Mesothelial cell of epicardium (in vitro differentiated cells): Measurements from ENCODE around the gene GSTA5. TPM values are rescaled to one million over a fixed set of nuclear protein-coding genes. Genes with fewer than 3 reads are reported as not detected.
A peak's percentile ranks its signal among the peaks of the same experiment; 100 is the strongest.
"Not testable (repeated sequence)": the region's sequence is repeated elsewhere in the genome, so short reads cannot be mapped to it uniquely, and the experiment has no call there.

Experiments used
- DNase-seq, 2 experiments: peaks; one replicate each; pipeline ENCODE4 v3.0.0; 2021; ENCODE audit warnings: low spot score in 2 of 2; ENCODE audit not compliant: unreplicated experiment in 2 of 2
- H3K27ac Mint-ChIP-seq: 2 replicates; pipeline ENCODE4 v1.8.0; 2021; ENCODE audit warnings: mixed read lengths
- H3K27me3 Mint-ChIP-seq: 2 replicates; pipeline ENCODE4 v1.8.0; 2021; ENCODE audit warnings: low read depth, mixed read lengths
- H3K36me3 Mint-ChIP-seq: 2 replicates; pipeline ENCODE4 v1.8.0; 2021; ENCODE audit warnings: mixed read lengths
- H3K4me1 Mint-ChIP-seq: 2 replicates; pipeline ENCODE4 v1.8.0; 2021; ENCODE audit warnings: mixed read lengths
- H3K4me3 Mint-ChIP-seq: 2 replicates; pipeline ENCODE4 v1.8.0; 2021; ENCODE audit warnings: mild to moderate bottlenecking, moderate library complexity, mixed read lengths
- H3K9me3 Mint-ChIP-seq: 2 replicates; pipeline ENCODE4 v1.8.0; 2021; ENCODE audit warnings: mixed read lengths
- total RNA-seq: library from RNA; stranded (reverse); gene quantifications from 3 replicates; pipeline ENCODE4 v1.2.1, GENCODE V29; 2021
- TF ChIP-seq, protein P1 (sequence below): fragments of 200-600 bp; sonication (generic); IDR thresholded peaks from one replicate; pipeline ENCODE4 v1.5.0; 2021; ENCODE audit warnings: antibody characterized with exemption; ENCODE audit not compliant: unreplicated experiment

Gene GSTA5
- total RNA-seq, 1 donor from 2014 or later = not detected

DNA sequence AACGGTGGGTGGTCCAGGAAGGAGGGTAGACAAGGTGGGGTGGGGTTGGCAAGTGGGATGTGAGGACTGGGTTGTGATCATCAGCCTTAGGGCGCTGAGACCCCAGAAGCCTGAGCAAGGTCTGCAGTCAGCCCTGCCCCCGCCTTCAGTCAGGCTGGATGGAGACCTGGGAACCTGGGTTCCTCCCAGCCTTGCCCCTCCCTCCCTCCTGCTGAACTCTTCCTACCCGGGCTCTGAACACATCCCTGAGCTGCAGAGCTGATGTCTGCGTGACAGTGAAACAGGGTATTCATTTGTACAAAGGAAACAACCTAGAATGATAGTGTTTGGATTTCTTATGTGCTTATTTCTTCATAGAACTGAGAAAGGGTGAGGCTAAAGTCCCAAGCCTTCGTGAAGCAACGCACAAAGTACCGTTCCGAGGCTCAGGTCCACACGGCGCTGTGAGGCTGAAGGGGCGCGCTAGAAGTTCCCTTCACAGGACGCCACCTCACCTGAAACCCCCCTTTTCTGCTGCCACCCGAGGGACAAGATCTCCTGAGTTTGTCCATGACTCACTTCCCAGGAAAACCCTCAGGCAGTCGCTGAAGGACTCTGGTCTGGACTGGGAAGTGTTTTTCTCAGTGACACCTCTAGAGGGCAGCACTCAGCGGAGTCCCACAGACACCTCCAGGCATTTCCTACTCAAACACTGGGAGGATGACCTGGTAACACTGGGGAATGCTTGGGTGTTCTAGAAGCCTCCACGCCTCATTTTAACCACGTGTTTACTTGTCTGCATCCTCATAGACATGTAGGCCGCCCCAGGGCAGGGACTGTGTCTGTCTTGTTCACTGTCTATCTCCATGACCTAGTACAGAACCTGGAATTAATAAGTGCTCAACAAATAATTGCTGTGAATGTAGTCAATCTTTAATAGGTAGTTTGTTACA lies 1.2 kb downstream of the GSTA5 start:
- Mint-ChIP-seq H3K27ac (no peak overlapping the region), H3K36me3 (no peaks in the 10 kb centered on the region), H3K4me3 (no peak overlapping the region), H3K27me3 (peaks cover 23% of the 10 kb centered on the region), H3K4me1 (no peaks in the 10 kb centered on the region), H3K9me3 (no peaks in the 10 kb centered on the region)
- TF ChIP-seq, protein P1, sequence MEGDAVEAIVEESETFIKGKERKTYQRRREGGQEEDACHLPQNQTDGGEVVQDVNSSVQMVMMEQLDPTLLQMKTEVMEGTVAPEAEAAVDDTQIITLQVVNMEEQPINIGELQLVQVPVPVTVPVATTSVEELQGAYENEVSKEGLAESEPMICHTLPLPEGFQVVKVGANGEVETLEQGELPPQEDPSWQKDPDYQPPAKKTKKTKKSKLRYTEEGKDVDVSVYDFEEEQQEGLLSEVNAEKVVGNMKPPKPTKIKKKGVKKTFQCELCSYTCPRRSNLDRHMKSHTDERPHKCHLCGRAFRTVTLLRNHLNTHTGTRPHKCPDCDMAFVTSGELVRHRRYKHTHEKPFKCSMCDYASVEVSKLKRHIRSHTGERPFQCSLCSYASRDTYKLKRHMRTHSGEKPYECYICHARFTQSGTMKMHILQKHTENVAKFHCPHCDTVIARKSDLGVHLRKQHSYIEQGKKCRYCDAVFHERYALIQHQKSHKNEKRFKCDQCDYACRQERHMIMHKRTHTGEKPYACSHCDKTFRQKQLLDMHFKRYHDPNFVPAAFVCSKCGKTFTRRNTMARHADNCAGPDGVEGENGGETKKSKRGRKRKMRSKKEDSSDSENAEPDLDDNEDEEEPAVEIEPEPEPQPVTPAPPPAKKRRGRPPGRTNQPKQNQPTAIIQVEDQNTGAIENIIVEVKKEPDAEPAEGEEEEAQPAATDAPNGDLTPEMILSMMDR = peak; percentile 59
- peak in 1 of 2 experiments; percentile 53 for DNase-seq

DNA sequence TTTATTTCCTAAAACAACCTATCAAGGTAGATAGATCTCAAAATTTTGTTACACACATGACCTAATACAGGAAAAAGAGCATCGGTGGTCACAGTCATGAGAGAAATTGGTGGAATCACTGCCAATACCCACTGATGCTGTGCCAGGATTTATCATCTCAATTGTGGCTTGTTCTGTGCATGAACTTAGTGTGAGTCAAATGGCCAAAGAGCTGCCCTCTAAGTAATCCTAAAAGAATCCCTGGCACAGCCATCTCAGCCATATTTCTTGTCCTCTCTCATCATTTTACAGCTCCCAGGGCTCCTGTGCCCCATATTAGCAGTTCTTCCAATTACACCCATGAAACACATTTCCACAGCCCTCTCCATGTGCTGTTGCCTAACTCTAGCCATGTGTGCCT lies 6.1 kb downstream of the GSTA5 start:
- H3K36me3 Mint-ChIP-seq = no peaks in the 10 kb centered on the region
- no peaks in the 10 kb centered on the region for H3K4me1 Mint-ChIP-seq
- H3K27ac Mint-ChIP-seq = no peak overlapping the region
- no peak for DNase-seq
- H3K27me3 Mint-ChIP-seq = peaks cover 39% of the 10 kb centered on the region
- TF ChIP-seq, protein P1 = no peak
- H3K4me3 Mint-ChIP-seq = no peak overlapping the region
- peaks cover 10% of the 10 kb centered on the region for H3K9me3 Mint-ChIP-seq

DNA sequence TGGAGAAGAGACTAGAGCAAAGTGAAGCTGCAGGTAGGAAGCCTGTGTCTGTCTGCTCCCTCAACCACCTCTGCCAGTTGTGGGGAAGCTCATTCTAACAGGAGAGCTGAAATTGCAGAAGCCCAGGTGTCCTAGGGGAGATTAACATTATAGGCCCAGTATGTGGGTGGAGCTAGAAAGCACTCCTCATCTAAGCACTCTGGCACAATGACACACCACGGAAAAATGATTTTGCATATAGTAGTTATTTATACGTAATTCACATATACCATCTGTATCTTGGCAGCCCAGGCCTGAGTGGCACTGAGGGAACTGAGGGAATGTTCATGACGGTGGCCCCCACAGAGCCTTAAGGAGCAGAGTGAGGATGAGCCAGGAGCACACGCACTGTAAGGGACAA lies 9.7 kb downstream of the GSTA5 start:
- H3K9me3 Mint-ChIP-seq, H3K27ac Mint-ChIP-seq, DNase-seq, H3K4me1 Mint-ChIP-seq, H3K4me3 Mint-ChIP-seq, H3K36me3 Mint-ChIP-seq: not testable (repeated sequence)
- peaks cover 28% of the 10 kb centered on the region for H3K27me3 Mint-ChIP-seq

DNA sequence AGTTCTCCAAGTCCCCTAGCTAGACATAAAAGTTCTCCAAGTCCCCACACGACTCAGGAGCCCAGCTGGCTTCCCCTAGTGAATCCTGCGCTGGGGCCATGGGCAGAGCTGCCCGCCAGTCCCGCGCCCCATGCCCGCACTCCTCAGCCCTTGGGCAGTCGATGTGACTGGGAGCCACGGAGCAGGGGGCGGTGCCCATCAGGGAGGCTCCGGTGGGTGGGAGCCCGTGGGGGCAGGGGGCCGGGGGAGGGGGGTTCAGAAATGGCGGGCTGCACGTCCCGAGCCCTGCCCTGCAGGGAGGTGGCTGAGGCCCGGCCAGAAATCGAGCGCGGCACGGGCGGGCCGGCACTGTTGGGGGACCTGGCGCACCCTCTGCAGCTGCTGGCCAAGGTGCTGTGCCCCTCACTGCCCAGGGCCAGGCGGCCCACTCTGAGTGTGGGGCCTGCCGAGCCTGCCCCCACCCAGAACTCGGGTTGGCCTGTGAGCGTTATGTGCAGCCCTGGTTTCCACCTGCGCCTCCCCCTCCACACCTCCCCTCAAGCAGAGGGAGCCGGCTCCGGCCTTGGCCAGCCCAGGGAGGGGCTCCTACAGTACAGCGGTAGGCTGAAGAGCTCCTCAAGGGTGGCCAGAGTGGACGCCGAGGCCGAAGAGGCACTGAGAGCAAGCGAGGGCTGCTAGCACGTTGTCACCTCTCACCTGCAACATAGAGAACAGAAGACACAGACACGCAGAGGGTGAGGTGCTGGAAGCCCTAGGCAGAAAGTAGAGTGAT lies 11.4 kb downstream of the GSTA5 start:
- Mint-ChIP-seq H3K27me3 (peaks cover 16% of the 10 kb centered on the region), H3K27ac (no peak overlapping the region), H3K9me3 (peaks cover 16% of the 10 kb centered on the region), H3K4me3 (no peak overlapping the region), H3K36me3 (no peaks in the 10 kb centered on the region), H3K4me1 (no peaks in the 10 kb centered on the region)
- DNase-seq = no peak
- TF ChIP-seq, protein P1 = no peak

DNA sequence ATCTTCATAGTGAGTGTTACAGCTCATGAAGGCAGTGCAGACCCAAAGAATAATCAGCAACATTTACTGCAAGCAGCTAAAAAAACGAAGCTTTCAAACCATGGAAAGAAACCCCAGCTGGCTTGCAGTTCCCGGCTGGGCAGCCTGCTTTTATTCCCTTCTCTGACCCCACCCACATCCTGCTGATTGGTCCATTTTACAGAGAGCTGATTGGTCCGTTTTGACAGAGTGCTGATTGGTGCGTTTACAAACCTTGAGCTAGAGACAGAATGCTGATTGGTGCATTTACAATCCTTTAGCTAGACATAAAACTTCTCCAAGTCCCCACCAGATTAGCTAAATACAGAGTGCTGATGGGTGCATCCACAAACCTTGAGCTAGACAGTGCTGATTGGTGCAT lies 12.0 kb downstream of the GSTA5 start:
- H3K4me3 Mint-ChIP-seq, H3K36me3 Mint-ChIP-seq, H3K27ac Mint-ChIP-seq, H3K4me1 Mint-ChIP-seq, DNase-seq: not testable (repeated sequence)
- Mint-ChIP-seq H3K9me3 (peaks cover 16% of the 10 kb centered on the region), H3K27me3 (peaks cover 13% of the 10 kb centered on the region)

DNA sequence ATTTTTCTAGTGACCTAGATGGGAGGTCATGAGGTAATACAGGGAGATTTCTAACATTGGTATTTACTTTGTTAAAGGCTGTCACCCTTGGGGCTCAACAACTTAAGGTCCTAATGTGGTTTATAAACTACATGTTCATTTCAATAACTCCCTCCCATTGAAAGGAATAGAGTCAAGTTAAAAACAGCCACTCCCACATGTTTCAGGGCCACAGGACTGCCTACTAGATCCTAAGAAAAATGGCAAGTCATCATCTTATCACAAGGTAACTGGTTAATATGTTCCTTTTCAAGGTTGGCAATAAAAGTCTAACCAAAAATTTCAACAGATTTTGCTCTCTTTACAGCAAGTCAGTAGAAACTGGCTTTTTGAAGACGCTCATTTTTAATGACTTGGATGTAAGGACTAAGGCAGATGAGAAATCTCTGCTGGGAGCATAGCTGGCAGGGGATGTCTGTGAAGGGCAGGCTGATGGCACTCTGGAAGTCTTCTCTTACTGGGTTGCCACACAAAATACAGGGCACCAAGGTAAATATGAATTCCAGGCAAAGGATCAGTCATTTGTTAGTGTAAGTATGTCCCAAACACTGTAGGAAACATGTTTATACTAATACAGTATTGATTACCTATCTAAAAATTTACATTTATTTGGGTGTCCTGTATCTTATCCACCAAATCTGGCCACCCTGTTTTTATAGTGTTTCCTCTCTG lies 13.4 kb downstream of the GSTA5 start:
- not testable (repeated sequence) for H3K27ac Mint-ChIP-seq, H3K4me3 Mint-ChIP-seq, H3K27me3 Mint-ChIP-seq, H3K4me1 Mint-ChIP-seq, DNase-seq, H3K36me3 Mint-ChIP-seq
- H3K9me3 Mint-ChIP-seq = peaks cover 15% of the 10 kb centered on the region
